Esophagus squamous epithelium (tissue), 5 donors: ENCODE measurements around the gene ZNF77. TPM values are rescaled to one million over a fixed set of nuclear protein-coding genes. Genes with fewer than 3 reads are reported as not detected.
A peak's percentile ranks its signal among the peaks of the same experiment; 100 is the strongest.
"Not testable (repeated sequence)": the region's sequence is repeated elsewhere in the genome, so short reads cannot be mapped to it uniquely, and the experiment has no call there.

Source experiments
- DNase-seq: peaks from one replicate; lab custom pipeline; 2025; lab: John Stamatoyannopoulos, UW
- H3K27ac ChIP-seq, 4 donors: fragments of 200-600 bp; sonication (generic); one replicate each; pipeline ENCODE4 v1.5.1; 2016 to 2019; ENCODE audit warnings: mild to moderate bottlenecking in 1 of 4
- H3K27me3 ChIP-seq, 4 donors: fragments of 200-600 bp; sonication (generic); 1 replicate in 3 of 4; 2 replicates in 1 of 4; pipeline versions ENCODE4 v1.5.1 to v1.6.0; 2017 to 2021; ENCODE audit warnings: antibody characterized with exemption in 1 of 4
- H3K36me3 ChIP-seq, 3 donors: fragments of 200-600 bp; sonication (generic); one replicate each; pipeline ENCODE4 v1.5.1; 2016 to 2019
- H3K4me1 ChIP-seq, 3 donors: fragments of 200-600 bp; sonication (generic); one replicate each; pipeline ENCODE4 v1.5.1; 2017 to 2019
- H3K4me3 ChIP-seq, 4 donors: fragments of 200-600 bp; sonication (generic); 1 replicate in 3 of 4; 2 replicates in 1 of 4; pipeline ENCODE4 v1.5.1; 2016 to 2019; ENCODE audit warnings: mild to moderate bottlenecking in 2 of 4, moderate library complexity in 1 of 4
- H3K9me3 ChIP-seq, 3 donors: fragments of 200-600 bp; sonication (generic); one replicate each; pipeline ENCODE4 v1.5.1; 2016 to 2019
- POLR2A ChIP-seq, 4 donors: fragments of 450-650 bp; IDR thresholded peaks; one replicate each; pipeline ENCODE4 v1.6.1; 2017; ENCODE audit warnings: antibody characterized with exemption in 4 of 4, mild to moderate bottlenecking in 4 of 4, moderate library complexity in 3 of 4
- WGBS, 2 donors: methylation state at CpG; one replicate each; pipeline ENCODE4 v1.1.5; 2018; 5-methylcytosine and 5-hydroxymethylcytosine counted together
- intact Hi-C: fragments of 100-400 bp; cut with DNase I; formaldehyde crosslinking; loops from one replicate; pipeline ENCODE4 v1.15.0; 2022
- total RNA-seq, 4 donors: library from RNA; depleted of rRNA; stranded (reverse); fragments of >200 nt; gene quantifications; one replicate each; pipeline ENCODE4 v1.1.0, GENCODE V29; 2016
- TF ChIP-seq, protein P1 (sequence below), 6 experiments: fragments of 450-650 bp in 4 of 6; fragments of 200-600 bp in 2 of 6; sonication (generic) in 2 of 6; IDR thresholded peaks; one replicate each; pipeline ENCODE4 v1.5.1; 2016 to 2019; ENCODE audit warnings: antibody characterized with exemption in 6 of 6, mild to moderate bottlenecking in 4 of 6, moderate library complexity in 4 of 6
- donor health status: DM: yes; HTN: yes; CAD: no.

The ZNF77 gene
- total RNA-seq: 1 to 10 TPM; 3.1 to 5.9 (median 4.5) TPM

- Histone ChIP-seq H3K4me3 (peak within 1 kb of the TSS; percentile 65 to 91 (median 77)), H3K27me3 (no peaks in the 10 kb centered on the region), H3K9me3 (no peaks in the 10 kb centered on the region), H3K36me3 (no peaks in the 10 kb centered on the region), H3K27ac (peak within 1 kb of the TSS; percentile 90 to 97 (median 93)), H3K4me1 (peaks cover 13 to 43% (median 23%) of the 10 kb centered on the region in 3 donors)
- peak in 2 of 4 donors; percentile 42 to 43 for TF ChIP-seq POLR2A (IDR thresholded peaks at IDR 0.05)
- TF ChIP-seq, protein P1, sequence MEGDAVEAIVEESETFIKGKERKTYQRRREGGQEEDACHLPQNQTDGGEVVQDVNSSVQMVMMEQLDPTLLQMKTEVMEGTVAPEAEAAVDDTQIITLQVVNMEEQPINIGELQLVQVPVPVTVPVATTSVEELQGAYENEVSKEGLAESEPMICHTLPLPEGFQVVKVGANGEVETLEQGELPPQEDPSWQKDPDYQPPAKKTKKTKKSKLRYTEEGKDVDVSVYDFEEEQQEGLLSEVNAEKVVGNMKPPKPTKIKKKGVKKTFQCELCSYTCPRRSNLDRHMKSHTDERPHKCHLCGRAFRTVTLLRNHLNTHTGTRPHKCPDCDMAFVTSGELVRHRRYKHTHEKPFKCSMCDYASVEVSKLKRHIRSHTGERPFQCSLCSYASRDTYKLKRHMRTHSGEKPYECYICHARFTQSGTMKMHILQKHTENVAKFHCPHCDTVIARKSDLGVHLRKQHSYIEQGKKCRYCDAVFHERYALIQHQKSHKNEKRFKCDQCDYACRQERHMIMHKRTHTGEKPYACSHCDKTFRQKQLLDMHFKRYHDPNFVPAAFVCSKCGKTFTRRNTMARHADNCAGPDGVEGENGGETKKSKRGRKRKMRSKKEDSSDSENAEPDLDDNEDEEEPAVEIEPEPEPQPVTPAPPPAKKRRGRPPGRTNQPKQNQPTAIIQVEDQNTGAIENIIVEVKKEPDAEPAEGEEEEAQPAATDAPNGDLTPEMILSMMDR (IDR thresholded peaks at IDR 0.05): peak in 4 of 6 experiments; percentile 6 to 49 (median 26)
- intact Hi-C loops: loop anchor here (10.0 kb wide), 1 partner anchor 50 kb away; no protein-coding TSS in a partner anchor
- peak; percentile 92 for DNase-seq
- WGBS, 2 donors: 0% methylated on average over 8 of the region's 74 CpGs; no CpG with 5 or more reads in 1 of the 2 donors
These were observed at the start of gene ZNF77 for GRCh38 chr19:2944775-2945574. ZNF77 (minus strand) TSS chr19:2944971; CDS start chr19:2944840, 131 bp downstream.

DNA sequence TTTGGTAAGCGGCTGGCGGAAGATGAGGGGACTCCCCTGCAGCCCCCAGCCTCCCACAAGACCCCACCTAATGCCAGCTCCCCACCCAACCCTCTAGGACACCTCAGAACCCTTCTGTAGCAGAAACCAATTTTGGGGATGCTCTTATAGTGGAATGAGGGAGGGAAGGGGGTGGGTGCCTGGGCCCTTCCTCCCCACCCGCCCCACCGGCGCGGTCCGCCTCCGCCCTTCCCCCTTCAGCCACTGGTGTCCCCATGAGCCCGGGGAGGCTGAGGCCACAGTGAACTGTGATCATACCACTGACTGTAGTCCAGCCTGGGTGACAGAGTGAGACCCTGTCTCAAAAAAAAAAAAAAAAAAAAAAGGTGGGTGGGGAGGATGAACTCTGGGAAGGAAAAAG lies 48.8 kb upstream of the ZNF77 start:
- Histone ChIP-seq H3K27me3 (no peaks in the 10 kb centered on the region), H3K9me3 (no peaks in the 10 kb centered on the region), H3K36me3 (peaks cover 0 to 1% (median 0%) of the 10 kb centered on the region in 3 donors), H3K4me1 (no peaks in the 10 kb centered on the region), H3K4me3 (no peak overlapping the region), H3K27ac (no peak overlapping the region)
- intact Hi-C loops: no loop called here
- no CpG with 5 or more reads among the region's 9 CpGs for WGBS, 2 donors
- DNase-seq: no peak
- TF ChIP-seq, protein P1 (IDR thresholded peaks at IDR 0.05): no peak
- TF ChIP-seq POLR2A (IDR thresholded peaks at IDR 0.05): no peak

DNA sequence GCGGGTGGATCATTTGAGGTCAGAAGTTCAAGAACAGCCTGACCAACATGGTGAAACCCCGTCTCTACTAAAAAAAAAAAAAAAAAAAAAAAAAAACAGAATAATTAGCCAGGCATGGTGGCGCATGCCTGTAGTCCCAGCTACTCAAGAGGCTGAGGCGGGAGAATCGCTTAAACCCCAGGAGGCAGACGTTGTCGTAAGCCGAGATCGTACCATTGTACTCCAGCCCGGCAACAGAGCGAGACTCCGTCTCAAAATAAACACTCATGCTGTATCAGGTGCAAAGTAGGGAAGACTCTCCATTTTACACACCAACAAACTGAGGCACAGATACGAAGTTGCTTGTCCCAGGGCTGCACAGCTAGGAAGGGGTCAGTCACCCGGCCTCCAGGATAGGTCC lies 48.2 kb upstream of the ZNF77 start:
- WGBS, 2 donors: 39 to 64% methylated on average over 5 to 13 of the region's 14 CpGs
- TF ChIP-seq POLR2A (IDR thresholded peaks at IDR 0.05): no peak
- TF ChIP-seq, protein P1 (IDR thresholded peaks at IDR 0.05): no peak
- no peak for DNase-seq
- Histone ChIP-seq H3K27me3 (no peaks in the 10 kb centered on the region), H3K36me3 (no peaks in the 10 kb centered on the region), H3K4me1 (no peaks in the 10 kb centered on the region), H3K27ac (no peak overlapping the region), H3K9me3 (no peaks in the 10 kb centered on the region), H3K4me3 (no peak overlapping the region)
- intact Hi-C loops: no loop called here

GRCh38 chr19:2992333-2992732 lies 47.6 kb upstream of the ZNF77 start:
- H3K4me1 ChIP-seq, DNase-seq, H3K36me3 ChIP-seq, H3K4me3 ChIP-seq, H3K9me3 ChIP-seq, H3K27ac ChIP-seq, intact Hi-C loops, H3K27me3 ChIP-seq: not testable (repeated sequence)
- 86 to 95% methylated on average over 9 to 11 of the region's 11 CpGs for WGBS, 2 donors

GRCh38 chr19:2989236-2989946 lies 44.6 kb upstream of the ZNF77 start:
- H3K4me3 ChIP-seq: no peak overlapping the region
- H3K9me3 ChIP-seq: no peaks in the 10 kb centered on the region
- no peaks in the 10 kb centered on the region for H3K36me3 ChIP-seq
- 95% methylated on average over 13 of the region's 15 CpGs; no CpG with 5 or more reads in 1 of the 2 donors for WGBS, 2 donors
- H3K27ac ChIP-seq: no peak overlapping the region
- H3K27me3 ChIP-seq: peaks cover 0 to 11% (median 0%) of the 10 kb centered on the region in 4 donors
- DNase-seq: no peak
- intact Hi-C loops: no loop called here
- peaks cover 0 to 2% (median 0%) of the 10 kb centered on the region in 3 donors for H3K4me1 ChIP-seq
- TF ChIP-seq, protein P1 (IDR thresholded peaks at IDR 0.05): no peak
- TF ChIP-seq POLR2A (IDR thresholded peaks at IDR 0.05): no peak
